PFSK-1 (cell line): ENCODE data around the gene VPS18.

Experiments used
- FOXP2 ChIP-seq: optimal IDR thresholded peaks from 2 replicates; pipeline ENCODE3; 2011; ENCODE audit warnings: borderline replicate concordance, control low read depth, inconsistent platforms; ENCODE audit not compliant: insufficient read depth; ENCODE audit errors: extremely low read length, extremely low read depth
- POLR2AphosphoS5 ChIP-seq: IDR thresholded peaks from 2 replicates; pipeline ENCODE4 v1.6.1; 2012; ENCODE audit warnings: low read depth, mild to moderate bottlenecking, control low read depth, low read length, moderate library complexity
- SIN3A ChIP-seq: IDR thresholded peaks from 2 replicates; pipeline ENCODE4 v1.6.1; 2012; ENCODE audit warnings: mild to moderate bottlenecking, low read length, moderate library complexity, borderline replicate concordance; ENCODE audit not compliant: insufficient read depth
- TAF1 ChIP-seq: IDR thresholded peaks from 2 replicates; pipeline ENCODE4 v1.6.1; 2012; ENCODE audit warnings: low read length, control low read depth, borderline replicate concordance; ENCODE audit not compliant: insufficient read depth
- TF ChIP-seq, protein P1 (sequence below), 2 experiments: IDR thresholded peaks; 2 replicates each; pipeline versions ENCODE4 v1.6.1 to v1.8.0; 2011 to 2012; ENCODE audit warnings: low read depth in 2 of 2, low read length in 2 of 2, control low read depth in 1 of 2, inconsistent platforms in 1 of 2, mild to moderate bottlenecking in 1 of 2, moderate library complexity in 1 of 2; ENCODE audit not compliant: insufficient read depth in 1 of 2

Gene VPS18

DNA sequence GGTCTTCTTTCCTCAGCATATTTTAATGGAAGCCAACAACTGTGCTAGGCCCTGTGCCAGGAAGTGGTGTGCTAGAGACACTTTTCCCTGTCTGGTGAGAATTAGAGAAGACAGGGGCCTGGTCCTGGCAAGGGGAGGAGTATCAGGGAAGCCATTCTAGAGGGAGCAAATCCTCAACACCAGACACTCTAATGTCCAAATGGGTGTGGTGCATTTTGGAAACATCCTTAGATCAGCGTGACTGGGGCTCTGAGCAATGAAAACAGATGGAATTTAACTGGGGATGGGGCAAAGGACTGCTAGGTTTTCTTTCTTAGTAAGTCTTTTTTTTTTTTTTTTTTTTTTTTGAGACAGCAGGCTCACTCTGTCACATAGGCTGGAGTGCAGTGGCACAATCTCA, 7.7 kb upstream of the VPS18 start:
- TF ChIP-seq POLR2AphosphoS5 (no peak), TAF1 (no peak), FOXP2 (no peak), SIN3A (no peak)
- TF ChIP-seq, protein P1, sequence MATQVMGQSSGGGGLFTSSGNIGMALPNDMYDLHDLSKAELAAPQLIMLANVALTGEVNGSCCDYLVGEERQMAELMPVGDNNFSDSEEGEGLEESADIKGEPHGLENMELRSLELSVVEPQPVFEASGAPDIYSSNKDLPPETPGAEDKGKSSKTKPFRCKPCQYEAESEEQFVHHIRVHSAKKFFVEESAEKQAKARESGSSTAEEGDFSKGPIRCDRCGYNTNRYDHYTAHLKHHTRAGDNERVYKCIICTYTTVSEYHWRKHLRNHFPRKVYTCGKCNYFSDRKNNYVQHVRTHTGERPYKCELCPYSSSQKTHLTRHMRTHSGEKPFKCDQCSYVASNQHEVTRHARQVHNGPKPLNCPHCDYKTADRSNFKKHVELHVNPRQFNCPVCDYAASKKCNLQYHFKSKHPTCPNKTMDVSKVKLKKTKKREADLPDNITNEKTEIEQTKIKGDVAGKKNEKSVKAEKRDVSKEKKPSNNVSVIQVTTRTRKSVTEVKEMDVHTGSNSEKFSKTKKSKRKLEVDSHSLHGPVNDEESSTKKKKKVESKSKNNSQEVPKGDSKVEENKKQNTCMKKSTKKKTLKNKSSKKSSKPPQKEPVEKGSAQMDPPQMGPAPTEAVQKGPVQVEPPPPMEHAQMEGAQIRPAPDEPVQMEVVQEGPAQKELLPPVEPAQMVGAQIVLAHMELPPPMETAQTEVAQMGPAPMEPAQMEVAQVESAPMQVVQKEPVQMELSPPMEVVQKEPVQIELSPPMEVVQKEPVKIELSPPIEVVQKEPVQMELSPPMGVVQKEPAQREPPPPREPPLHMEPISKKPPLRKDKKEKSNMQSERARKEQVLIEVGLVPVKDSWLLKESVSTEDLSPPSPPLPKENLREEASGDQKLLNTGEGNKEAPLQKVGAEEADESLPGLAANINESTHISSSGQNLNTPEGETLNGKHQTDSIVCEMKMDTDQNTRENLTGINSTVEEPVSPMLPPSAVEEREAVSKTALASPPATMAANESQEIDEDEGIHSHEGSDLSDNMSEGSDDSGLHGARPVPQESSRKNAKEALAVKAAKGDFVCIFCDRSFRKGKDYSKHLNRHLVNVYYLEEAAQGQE (IDR thresholded peaks at IDR 0.05; ENCODE audit: insufficient read depth in 1 of 2, low read depth in 2 of 2, low read length in 2 of 2), result no peak

DNA sequence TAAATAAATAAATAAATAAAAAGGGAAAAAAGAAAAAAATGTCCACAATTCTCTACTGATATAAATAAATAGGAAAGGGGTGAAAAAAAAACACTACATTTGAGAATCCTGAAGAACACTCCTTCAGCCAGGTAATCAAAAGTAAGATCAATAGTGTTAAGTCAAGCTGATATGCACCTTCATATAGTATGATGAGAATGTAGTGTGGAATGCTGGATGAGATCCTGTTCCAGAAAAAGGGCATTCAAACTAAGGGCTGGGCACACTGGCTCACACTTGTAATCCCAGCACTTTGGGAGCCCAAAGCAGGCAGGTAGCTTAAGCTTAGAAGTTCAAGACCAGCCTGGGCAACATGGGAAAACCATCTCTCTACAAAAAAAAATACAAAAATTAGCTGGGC, 5.1 kb upstream of the VPS18 start:
- TF ChIP-seq, protein P1 (IDR thresholded peaks at IDR 0.05; ENCODE audit: insufficient read depth in 1 of 2, low read depth in 2 of 2, low read length in 2 of 2), result no peak

DNA sequence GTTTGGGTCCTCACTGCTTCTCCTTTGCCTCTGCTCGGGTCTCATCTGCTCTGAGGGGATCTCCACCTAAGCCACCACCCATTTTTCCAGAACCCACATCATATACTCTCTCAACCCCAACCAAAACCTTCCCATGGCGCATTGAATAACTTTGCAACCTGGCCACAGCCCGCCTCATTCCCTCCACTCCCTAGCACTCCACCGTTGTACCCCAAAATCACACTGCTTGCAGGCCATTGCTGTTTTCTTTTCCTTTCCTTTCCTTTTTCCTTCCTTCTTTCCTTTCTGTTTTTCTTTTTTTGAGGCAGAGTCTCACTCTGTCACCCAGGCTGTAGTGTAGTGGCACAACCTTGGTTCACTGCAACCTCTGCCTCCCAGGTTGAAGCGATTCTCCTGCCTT, 3.1 kb upstream of the VPS18 start:
- no peak for TF ChIP-seq POLR2AphosphoS5
- no peak for TF ChIP-seq FOXP2
- TF ChIP-seq, protein P1 (IDR thresholded peaks at IDR 0.05; ENCODE audit: insufficient read depth in 1 of 2, low read depth in 2 of 2, low read length in 2 of 2), result no peak
- TF ChIP-seq TAF1, result no peak

DNA sequence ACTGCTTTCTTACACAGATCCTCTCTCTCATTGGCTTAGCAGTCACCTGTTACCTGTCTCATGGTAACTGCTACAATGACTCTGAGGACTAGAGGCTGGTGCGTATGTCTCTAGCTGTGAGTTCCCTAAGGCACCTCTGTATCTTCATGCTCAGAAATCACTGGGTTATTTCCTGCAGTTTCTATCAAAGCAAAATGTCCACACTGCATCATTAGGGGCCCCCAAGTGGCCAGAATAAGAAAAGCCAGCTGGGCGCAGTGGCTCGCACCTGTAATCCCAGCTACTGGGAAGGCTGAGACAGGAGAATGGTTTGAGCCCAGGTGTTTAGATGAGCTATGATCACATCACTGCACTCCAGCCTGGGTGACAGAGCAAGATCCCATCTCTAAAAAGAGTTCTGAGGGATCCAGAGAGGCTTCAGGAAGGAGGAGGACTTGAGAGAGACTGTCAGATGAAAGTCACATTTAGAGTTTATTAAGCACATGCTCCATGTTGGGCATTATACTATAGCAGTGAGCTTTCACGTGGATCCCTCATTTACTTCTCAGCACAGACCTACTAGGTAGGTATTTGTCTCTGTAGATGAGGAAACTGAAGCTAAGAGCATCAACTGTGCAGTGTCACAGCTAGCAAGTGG, 2.3 kb upstream of the VPS18 start:
- no peak for TF ChIP-seq SIN3A
- no peak for TF ChIP-seq TAF1
- TF ChIP-seq POLR2AphosphoS5, result no peak
- TF ChIP-seq FOXP2, result no peak
- TF ChIP-seq, protein P1 (IDR thresholded peaks at IDR 0.05; ENCODE audit: insufficient read depth in 1 of 2, low read depth in 2 of 2, low read length in 2 of 2), result no peak

DNA sequence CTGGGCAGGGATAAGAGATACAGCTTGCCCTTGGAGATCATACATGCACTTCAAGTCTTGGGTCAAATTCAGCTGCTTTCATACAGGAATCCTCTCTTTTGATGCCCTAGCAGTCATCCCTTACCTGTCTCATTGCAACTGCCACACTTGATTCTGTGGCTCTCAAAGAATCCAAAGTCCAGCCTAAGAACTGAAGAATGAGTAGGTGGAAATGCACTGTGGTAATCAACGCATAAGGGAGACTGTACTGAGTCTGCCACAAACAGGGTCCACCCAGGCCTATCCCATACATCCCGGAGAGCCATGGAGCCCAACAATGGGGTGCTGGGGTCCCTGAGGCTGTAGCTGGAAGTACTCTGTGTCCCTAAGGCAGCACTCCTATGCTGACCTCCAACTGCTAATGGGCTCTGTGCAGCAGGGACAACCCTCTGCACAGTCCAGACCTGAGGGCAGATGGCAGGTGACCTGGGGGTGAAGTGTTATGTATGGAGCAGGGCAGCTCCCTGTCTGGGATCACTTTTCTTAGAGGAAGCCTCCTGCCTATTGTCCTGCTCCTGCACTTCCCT, 1.7 kb upstream of the VPS18 start:
- TF ChIP-seq SIN3A (no peak), FOXP2 (no peak), TAF1 (no peak), POLR2AphosphoS5 (no peak)
- TF ChIP-seq, protein P1 (IDR thresholded peaks at IDR 0.05; ENCODE audit: insufficient read depth in 1 of 2, low read depth in 2 of 2, low read length in 2 of 2), result no peak
